Astrocyte (in vitro differentiated cells and primary cell): ENCODE results near the gene EDIL3.

Experiments
- CTCF ChIP-seq: IDR thresholded peaks from 2 replicates; pipeline ENCODE4 v1.5.1; 2011; ENCODE audit warnings: low read depth, mild to moderate bottlenecking, inconsistent platforms, low read length, moderate library complexity; ENCODE audit not compliant: insufficient read depth
- EZH2 ChIP-seq: IDR thresholded peaks from 2 replicates; pipeline ENCODE4 v1.6.1; 2012; ENCODE audit warnings: mild to moderate bottlenecking, low read length, inconsistent platforms; ENCODE audit not compliant: insufficient read depth

GRCh38 chr5:83924891-83925290 lies 459.8 kb downstream of the EDIL3 start:
- TF ChIP-seq CTCF (no peak), EZH2 (no peak)
